GM21717 (cell line): ENCODE results near the gene BAG5.
"Not testable (repeated sequence)": the region's sequence is repeated elsewhere in the genome, so short reads cannot be mapped to it uniquely, and the experiment has no call there.

Experiments
- ATAC-seq: cut with Tn5 transposase; IDR thresholded peaks from one replicate; pipeline ENCODE4 v1.9.1; 2021; ENCODE audit warnings: mild to moderate bottlenecking, moderate library complexity; ENCODE audit not compliant: unreplicated experiment

Gene BAG5

GRCh38 chr14:103562429-103563225 lies at the start of gene BAG5, which contains the start of gene COA8:
BAG5 (minus strand) TSS chr14:103562657; CDS start chr14:103561164, 1,493 bp downstream.
COA8 (plus strand) TSS chr14:103562960; CDS start chr14:103563002, 42 bp downstream.
- peak; percentile 76 for ATAC-seq

GRCh38 chr14:103611215-103611614 lies 48.8 kb upstream of the BAG5 start:
- ATAC-seq, result no peak

- ATAC-seq, result not testable (repeated sequence)
These were observed 46.6 kb upstream of the BAG5 start for GRCh38 chr14:103609081-103609480.

GRCh38 chr14:103607822-103608221 lies 45.4 kb upstream of the BAG5 start:
- no peak for ATAC-seq

- ATAC-seq, result peak; percentile 67
These were observed 44.7 kb upstream of the BAG5 start for GRCh38 chr14:103606963-103607668.

GRCh38 chr14:103604620-103605019 lies 42.2 kb upstream of the BAG5 start:
- no peak for ATAC-seq

GRCh38 chr14:103600503-103600902 lies 38.0 kb upstream of the BAG5 start:
- ATAC-seq, result no peak

- no peak for ATAC-seq
These were observed 35.3 kb upstream of the BAG5 start for GRCh38 chr14:103597623-103598377.

- no peak for ATAC-seq
These were observed 31.8 kb upstream of the BAG5 start for GRCh38 chr14:103594265-103594664.

GRCh38 chr14:103593577-103593976 lies 31.1 kb upstream of the BAG5 start:
- peak; percentile 79 for ATAC-seq

GRCh38 chr14:103584326-103584915 lies 22.0 kb upstream of the BAG5 start:
- no peak for ATAC-seq

- no peak for ATAC-seq
These were observed 19.7 kb upstream of the BAG5 start for GRCh38 chr14:103581954-103582703.

- no peak for ATAC-seq
These were observed 18.7 kb upstream of the BAG5 start for GRCh38 chr14:103581206-103581605.

- ATAC-seq, result no peak
These were observed 16.1 kb upstream of the BAG5 start for GRCh38 chr14:103578401-103579075.

GRCh38 chr14:103576371-103577024 lies 14.0 kb upstream of the BAG5 start:
- no peak for ATAC-seq

GRCh38 chr14:103574707-103575285 lies 12.3 kb upstream of the BAG5 start:
- no peak for ATAC-seq

- no peak for ATAC-seq
These were observed 11.6 kb upstream of the BAG5 start for GRCh38 chr14:103574104-103574503.

- ATAC-seq, result no peak
These were observed 7.0 kb upstream of the BAG5 start for GRCh38 chr14:103569408-103569807.

GRCh38 chr14:103568952-103569351 lies 6.5 kb upstream of the BAG5 start:
- no peak for ATAC-seq
